K562 (cell line): ENCODE data around the gene ANGEL2. TPM values are rescaled to one million over a fixed set of nuclear protein-coding genes. Genes with fewer than 3 reads are reported as not detected.

Source experiments
- ATAC-seq: fragments of 200-7000 bp; cut with Tn5 transposase; 3 replicates; pipeline ENCODE4 v1.9.1; 2020; ENCODE audit warnings: moderate library complexity
- BruUV-seq: library from RNA; stranded (reverse); fragments of 400-500 nt; replicated peaks from 2 replicates; lab custom pipeline; 2021; lab: Mats Ljungman, UMichigan
- CTCF ChIA-PET: fragments of 300-600 bp; formaldehyde crosslinking; extraction: SDS; loops from one replicate; lab custom pipeline; 2021; ENCODE audit warnings: low intra/inter-chr PET ratio; lab: Yijun Ruan, JAX
- POLR2A ChIA-PET: fragments of 300-600, 350-650 bp; sonication (Branson Sonifier 250); formaldehyde crosslinking; extraction: SDS; loops from one replicate; lab custom pipeline; 2021; ENCODE audit warnings: antibody characterized with exemption, inconsistent platforms; lab: Yijun Ruan, JAX
- DNase-seq, 4 experiments: peaks; one replicate each; pipeline versions ENCODE4 v3.0.0 to v3.0.0-alpha.2; 2011 to 2018; ENCODE audit warnings: low spot score in 3 of 4, mixed read lengths in 3 of 4; ENCODE audit errors: extremely low read depth in 1 of 4
- FAIRE-seq: peaks from 2 replicates; lab custom pipeline; 2011; peaks lifted over from hg19 to GRCh38; lab: Jason Lieb, UNC
- H2AFZ ChIP-seq: 2 replicates; pipeline ENCODE4 v1.6.0; 2011; ENCODE audit warnings: low read depth, low read length, control low read depth, inconsistent platforms
- H3K27ac ChIP-seq: fragments of 200-600 bp; 3 replicates; pipeline ENCODE4 v1.8.0; 2011; ENCODE audit warnings: low read depth, mild to moderate bottlenecking, control low read depth, inconsistent platforms, low read length, moderate library complexity, mixed read lengths; ENCODE audit errors: extremely low read depth
- H3K27me3 ChIP-seq, 2 experiments: fragments of 300-600 bp in 1 of 2; 2 replicates in 1 of 2; 3 replicates in 1 of 2; pipeline versions ENCODE4 v1.6.0 to v1.8.0; 2011; ENCODE audit warnings: inconsistent platforms in 2 of 2, low read length in 2 of 2, mild to moderate bottlenecking in 1 of 2, mixed read lengths in 1 of 2, moderate library complexity in 1 of 2; ENCODE audit not compliant: control insufficient read depth in 2 of 2, insufficient read depth in 2 of 2
- H3K36me3 ChIP-seq: fragments of 300-600 bp; 3 replicates; pipeline ENCODE4 v1.8.0; 2011; ENCODE audit warnings: mild to moderate bottlenecking, low read length, inconsistent platforms; ENCODE audit not compliant: control insufficient read depth, insufficient read depth
- H3K4me1 ChIP-seq, 2 experiments: fragments of 200-600 bp in 1 of 2; replicated peaks in 1 of 2; 2 replicates in 1 of 2; 3 replicates in 1 of 2; pipeline versions ENCODE4 v1.5.1 to v1.8.0; 2011; ENCODE audit warnings: inconsistent platforms in 2 of 2, low read length in 2 of 2, mild to moderate bottlenecking in 1 of 2, mixed read lengths in 1 of 2, moderate library complexity in 1 of 2; ENCODE audit not compliant: control insufficient read depth in 2 of 2, insufficient read depth in 2 of 2
- H3K4me2 ChIP-seq: 2 replicates; pipeline ENCODE4 v1.6.1; 2011; ENCODE audit warnings: low read length, control low read depth, inconsistent platforms, mixed read lengths; ENCODE audit not compliant: insufficient read depth
- H3K4me3 ChIP-seq: fragments of 200-600 bp; sonication (generic), shearing (Covaris generic); 2 replicates; pipeline ENCODE4 v1.5.1; 2016; ENCODE audit warnings: control low read depth, inconsistent platforms
- H3K79me2 ChIP-seq: fragments of 200-600 bp; 3 replicates; pipeline ENCODE4 v1.8.0; 2011; ENCODE audit warnings: low read length, inconsistent platforms; ENCODE audit not compliant: control insufficient read depth, insufficient read depth
- H3K9ac ChIP-seq, 2 experiments: 2 replicates each; pipeline versions ENCODE4 v1.6.0 to v1.6.1; 2011; ENCODE audit warnings: low read depth in 2 of 2, low read length in 2 of 2, control low read depth in 1 of 2, inconsistent platforms in 1 of 2, mild to moderate bottlenecking in 1 of 2, mixed read lengths in 1 of 2; ENCODE audit not compliant: insufficient read depth in 1 of 2
- H3K9me1 ChIP-seq: one replicate; pipeline ENCODE4 v1.6.0; 2011; ENCODE audit warnings: inconsistent platforms, mild to moderate bottlenecking, low read length, moderate library complexity; ENCODE audit not compliant: control insufficient read depth, insufficient read depth
- H3K9me3 ChIP-seq: replicated peaks from 2 replicates; pipeline ENCODE4 v1.5.1; 2011; ENCODE audit warnings: low read depth, low read length, inconsistent platforms; ENCODE audit not compliant: control insufficient read depth, insufficient read depth
- H4K20me1 ChIP-seq: replicated peaks from 2 replicates; pipeline ENCODE4 v1.6.1; 2011; ENCODE audit warnings: low read length, inconsistent platforms, mixed read lengths; ENCODE audit not compliant: control insufficient read depth, insufficient read depth
- BRCA1 ChIP-seq, 2 experiments: fragments of 450-650 bp in 1 of 2; sonication (generic) in 1 of 2; formaldehyde crosslinking in 1 of 2; IDR thresholded peaks; 2 replicates each; pipeline versions ENCODE4 v1.5.0 to v1.6.1; 2017 to 2020; ENCODE audit warnings: mild to moderate bottlenecking in 1 of 2, missing genetic modification reagents in 1 of 2
- BRD9 ChIP-seq: fragments of 450-650 bp; IDR thresholded peaks from 2 replicates; pipeline ENCODE4 v1.6.1; 2018; ENCODE audit warnings: low read depth; ENCODE audit not compliant: partially characterized antibody
- CGGBP1 ChIP-seq: fragments of 250-450 bp; sonication (Bioruptor Pico); IDR thresholded peaks from 2 replicates; pipeline ENCODE4 v1.9.0; 2021; ENCODE audit warnings: mild to moderate bottlenecking
- EGR1 ChIP-seq: fragments of 450-650 bp; conservative IDR thresholded peaks from 2 replicates; pipeline ENCODE4 v1.6.1; 2017; ENCODE audit warnings: mild to moderate bottlenecking
- FOS ChIP-seq: IDR thresholded peaks from 3 replicates; pipeline ENCODE4 v1.6.1; 2011; ENCODE audit not compliant: insufficient read length; ENCODE audit errors: extremely low read depth
- FOXJ2 ChIP-seq: fragments of 200-800 bp; sonication (Bioruptor generic); IDR thresholded peaks from 2 replicates; pipeline ENCODE4 v1.6.1; 2016; ENCODE audit warnings: missing genetic modification characterization, missing compliant biosample characterization
- HMG20A ChIP-seq: fragments of 450-650 bp; formaldehyde crosslinking; conservative IDR thresholded peaks from 2 replicates; pipeline ENCODE4 v1.4.0; 2020; ENCODE audit warnings: mild to moderate bottlenecking, mixed read lengths
- MCM3 ChIP-seq: fragments of 450-650 bp; IDR thresholded peaks from 2 replicates; pipeline ENCODE4 v1.6.1; 2016
- MEF2D ChIP-seq: conservative IDR thresholded peaks from 2 replicates; pipeline ENCODE4 v1.6.1; 2016; ENCODE audit warnings: low read depth, missing genetic modification characterization, missing compliant biosample characterization
- MEIS2 ChIP-seq: fragments of 450-650 bp; IDR thresholded peaks from 2 replicates; pipeline ENCODE4 v1.6.1; 2014; ENCODE audit warnings: mild to moderate bottlenecking; ENCODE audit not compliant: partially characterized antibody
- NFYB ChIP-seq: IDR thresholded peaks from 2 replicates; pipeline ENCODE4 v1.6.1; 2011; ENCODE audit warnings: mild to moderate bottlenecking, moderate library complexity; ENCODE audit not compliant: insufficient read length; ENCODE audit errors: extremely low read depth
- TARDBP ChIP-seq: fragments of 450-650 bp; IDR thresholded peaks from 2 replicates; pipeline ENCODE4 v1.6.1; 2016
- XRCC5 ChIP-seq: fragments of 200-400 bp; formaldehyde crosslinking; IDR thresholded peaks from 2 replicates; pipeline ENCODE4 v1.6.1; 2017; ENCODE audit warnings: low read depth, mild to moderate bottlenecking, low read length
- ZBTB5 ChIP-seq: fragments of 450-650 bp; IDR thresholded peaks from 2 replicates; pipeline ENCODE4 v1.6.1; 2017; ENCODE audit warnings: antibody characterized with exemption
- ZKSCAN1 ChIP-seq: fragments of 150-350 bp; IDR thresholded peaks from 2 replicates; pipeline ENCODE4 v1.6.1; 2016; ENCODE audit warnings: low read depth, low read length
- ZNF395 ChIP-seq: fragments of 200-800 bp; sonication (Bioruptor generic); IDR thresholded peaks from 2 replicates; pipeline ENCODE4 v1.6.1; 2017; ENCODE audit warnings: missing genetic modification characterization, missing compliant biosample characterization
- ZNF699 ChIP-seq: fragments of 250-450 bp; sonication (Bioruptor Pico); IDR thresholded peaks from 2 replicates; pipeline ENCODE4 v1.8.0; 2021; ENCODE audit warnings: mild to moderate bottlenecking, moderate library complexity; ENCODE audit not compliant: insufficient replicate concordance
- WGBS: fragments of 100-300 bp; shearing (Covaris generic); methylation state at CpG from one replicate; pipeline ENCODE4 v1.1.6; 2016; ENCODE audit warnings: low coverage, mixed read lengths; ENCODE audit not compliant: insufficient coverage; ENCODE audit errors: missing lambda C conversion rate; 5-methylcytosine and 5-hydroxymethylcytosine counted together
- in situ Hi-C: fragments of 300-500 bp; cut with MboI; formaldehyde crosslinking; loops from 4 replicates; pipeline ENCODE4 v1.15.0; 2018; ENCODE audit warnings: inconsistent platforms, mixed read lengths
- intact Hi-C: fragments of 100-400 bp; cut with micrococcal nuclease; formaldehyde crosslinking; loops from 2 replicates; pipeline ENCODE4 v1.14.2; 2022
- polyA plus RNA-seq, 8 experiments: library from polyadenylated mRNA; depleted of rRNA in 4 of 8; stranded (reverse) in 5 of 8; unstranded in 3 of 8; fragments of >200 nt; fragmentation: Nextera tagmentation in 2 of 8; fragmentation: Illumina TruSeq in 1 of 8; extraction: Ambion mirVana in 2 of 8; extraction: Trizol in 1 of 8; gene quantifications; 2 replicates each; pipeline versions ENCODE4 v1.2.1 to v1.2.3, GENCODE V29; 2011 to 2014; ENCODE audit warnings: inconsistent platforms in 1 of 8, missing spikeins in 1 of 8
- total RNA-seq, 7 experiments: library from RNA; depleted of rRNA in 6 of 7; stranded (reverse); fragments of >200 nt in 6 of 7; fragmentation: Illumina TruSeq in 2 of 7; extraction: Trizol in 2 of 7; gene quantifications; 2 replicates each; pipeline versions ENCODE4 v1.2.1 to v1.2.3, GENCODE V29; 2011 to 2021; ENCODE audit warnings: low replicate concordance in 1 of 7

ANGEL2 gene
- total and polyA plus RNA-seq, 9 of the 15 experiments (the other 6 are each of a cell fraction or from before 2014, with no cell fraction given) = 6.8 to 34.6 (median 26.2) TPM

GRCh38 chr1:212945056-212945455 lies 70.6 kb downstream of the ANGEL2 start (continued):
- TF ChIP-seq FOS (no peak), NFYB (no peak), ZBTB5 (no peak), TARDBP (no peak), MCM3 (no peak), MEIS2 (no peak)

- Histone ChIP-seq H3K4me2 (no peak overlapping the region), H3K27ac (no peak overlapping the region), H3K4me1 (no peaks in the 10 kb centered on the region), H3K4me3 (no peak overlapping the region), H4K20me1 (no peaks in the 10 kb centered on the region), H2AFZ (no peak overlapping the region), H3K9me3 (no peaks in the 10 kb centered on the region), H3K9ac (no peak overlapping the region), H3K9me1 (no peaks in the 10 kb centered on the region), H3K27me3 (peaks cover 21 to 23% of the 10 kb centered on the region in 2 experiments; a peak in 4 of 5 replicates), H3K79me2 (no peaks in the 10 kb centered on the region), H3K36me3 (no peaks in the 10 kb centered on the region)
- TF ChIP-seq HMG20A (CRISPR knock-in tag) (no peak), ZNF395 (CRISPR knock-in tag) (no peak), ZKSCAN1 (no peak), FOXJ2 (tag) (no peak), MEF2D (tag) (no peak), ZNF699 (CRISPR knock-in tag) (no peak), BRD9 (no peak), EGR1 (no peak), CGGBP1 (CRISPR knock-in tag) (no peak), XRCC5 (no peak), BRCA1 (IDR thresholded peaks at IDR 0.05) (no peak), BRCA1 (CRISPR knock-in tag; IDR thresholded peaks at IDR 0.05) (no peak)
- DNase-seq = no peak
- ChIA-PET POLR2A (interaction anchor here (0.5 to 0.9 kb wide), 2 partner anchors 10 to 27 kb away, joined by 3 read pairs; no protein-coding TSS in a partner anchor), CTCF (no interaction called here)
- in situ Hi-C loops (no loop called here), intact Hi-C loops (no loop called here)
- ATAC-seq = no peak
- no peak for FAIRE-seq
- WGBS = 15% methylated on average over 6 of the region's 6 CpGs
- BruUV-seq = no TSS peak
Observed at GRCh38 chr1:212944229-212944901, 71.3 kb downstream of the ANGEL2 start.
